NCI-H1105 treated with DMSO at 0.1 percent for 48 hours (cell line): ENCODE measurements around the gene METTL8.
A peak's percentile ranks its signal among the peaks of the same experiment; 100 is the strongest.

Experiments
- DNase-seq: peaks from one replicate; lab custom pipeline; 2025; lab: John Stamatoyannopoulos, UW

The METTL8 gene, protein sequence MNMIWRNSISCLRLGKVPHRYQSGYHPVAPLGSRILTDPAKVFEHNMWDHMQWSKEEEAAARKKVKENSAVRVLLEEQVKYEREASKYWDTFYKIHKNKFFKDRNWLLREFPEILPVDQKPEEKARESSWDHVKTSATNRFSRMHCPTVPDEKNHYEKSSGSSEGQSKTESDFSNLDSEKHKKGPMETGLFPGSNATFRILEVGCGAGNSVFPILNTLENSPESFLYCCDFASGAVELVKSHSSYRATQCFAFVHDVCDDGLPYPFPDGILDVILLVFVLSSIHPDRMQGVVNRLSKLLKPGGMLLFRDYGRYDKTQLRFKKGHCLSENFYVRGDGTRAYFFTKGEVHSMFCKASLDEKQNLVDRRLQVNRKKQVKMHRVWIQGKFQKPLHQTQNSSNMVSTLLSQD

DNA sequence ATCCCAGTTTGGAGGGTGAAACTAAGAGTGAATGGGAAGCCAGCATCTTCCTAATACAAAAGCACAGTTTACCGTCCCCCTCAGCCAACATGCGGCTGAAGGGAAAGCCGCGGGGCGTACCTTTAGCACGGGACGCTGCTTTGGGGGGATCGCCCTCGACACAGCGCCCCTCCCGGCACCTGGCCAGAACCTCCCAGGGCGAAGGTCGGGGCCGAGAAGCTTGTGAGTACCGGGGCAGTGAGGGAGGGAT is at the start of gene METTL8:
TSS of gene METTL8 (minus strand) at position 228 of the 250 bp plus-strand sequence. CDS start 41,805 bp downstream, outside the sequence.
- no peak for DNase-seq

- no peak for DNase-seq
Observed at GRCh38 chr2:171482877-171483276, 49.1 kb upstream of the METTL8 start.

GRCh38 chr2:171482308-171482707 is 48.5 kb upstream of the METTL8 start:
- DNase-seq, result no peak

DNA sequence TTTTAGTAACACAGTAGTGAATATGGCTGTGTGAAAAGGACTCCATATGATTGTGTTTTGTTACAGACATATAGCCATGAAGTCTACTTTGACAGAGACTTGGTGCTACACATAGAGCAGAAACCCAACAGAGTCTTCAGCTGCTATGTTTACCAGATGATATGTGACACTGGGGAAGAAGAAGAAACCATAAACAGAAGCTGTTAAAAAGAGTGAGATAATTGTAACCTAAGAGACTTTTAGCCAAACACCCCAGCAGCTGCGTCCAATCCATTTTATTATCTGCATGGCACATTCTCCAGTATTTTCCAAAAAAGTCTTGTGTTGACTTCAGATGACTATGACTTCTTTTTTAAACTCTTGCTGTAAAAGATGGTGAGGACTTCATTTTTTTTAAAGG is 47.1 kb upstream of the METTL8 start:
- no peak for DNase-seq

- DNase-seq, result no peak
Observed at GRCh38 chr2:171479154-171479814, 45.5 kb upstream of the METTL8 start.

GRCh38 chr2:171478345-171478744 is 44.6 kb upstream of the METTL8 start:
- DNase-seq, result no peak

- no peak for DNase-seq
Observed at GRCh38 chr2:171475979-171476378, 42.2 kb upstream of the METTL8 start.

DNA sequence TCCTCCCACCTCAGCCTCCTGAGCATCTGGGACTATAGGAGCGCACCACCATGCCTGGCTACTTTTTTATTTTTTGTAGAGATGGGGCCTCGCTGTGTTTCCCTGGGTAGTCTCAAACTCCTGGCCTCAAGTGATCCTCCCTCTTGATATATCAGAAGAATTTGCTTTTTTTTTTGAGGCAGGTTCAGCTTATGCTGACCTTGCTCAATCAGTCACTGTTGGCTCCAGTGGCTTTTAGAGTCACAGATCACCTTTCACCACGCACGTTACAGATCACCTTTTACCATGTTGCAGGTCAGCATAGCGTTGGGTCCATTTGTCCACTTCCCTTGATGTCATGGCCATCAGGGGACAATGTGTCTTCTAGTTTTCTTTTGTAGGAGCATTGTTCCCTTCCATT is 36.3 kb upstream of the METTL8 start:
- no peak for DNase-seq

GRCh38 chr2:171469176-171469575 is 35.4 kb upstream of the METTL8 start:
- no peak for DNase-seq

DNA sequence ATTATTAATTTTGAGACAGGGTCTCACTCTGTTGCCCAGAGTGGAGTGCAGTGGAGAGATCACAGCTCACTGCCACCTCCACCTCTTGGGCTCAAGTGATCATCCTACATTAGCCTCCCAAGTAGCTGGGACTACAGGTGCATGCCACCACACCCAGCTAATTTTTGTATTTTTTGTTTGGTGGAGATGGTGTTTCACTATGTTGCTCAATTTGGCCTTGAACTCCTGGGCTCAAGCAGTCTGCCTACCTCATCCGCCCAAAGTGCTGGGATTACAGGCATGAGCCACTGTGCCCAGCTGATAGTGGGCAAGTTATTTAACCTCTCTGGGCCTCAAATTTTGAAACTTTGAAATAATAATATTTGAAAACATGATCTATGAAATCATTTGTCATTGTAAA is 26.7 kb upstream of the METTL8 start:
- no peak for DNase-seq

GRCh38 chr2:171459498-171459897 is 25.7 kb upstream of the METTL8 start:
- no peak for DNase-seq

DNA sequence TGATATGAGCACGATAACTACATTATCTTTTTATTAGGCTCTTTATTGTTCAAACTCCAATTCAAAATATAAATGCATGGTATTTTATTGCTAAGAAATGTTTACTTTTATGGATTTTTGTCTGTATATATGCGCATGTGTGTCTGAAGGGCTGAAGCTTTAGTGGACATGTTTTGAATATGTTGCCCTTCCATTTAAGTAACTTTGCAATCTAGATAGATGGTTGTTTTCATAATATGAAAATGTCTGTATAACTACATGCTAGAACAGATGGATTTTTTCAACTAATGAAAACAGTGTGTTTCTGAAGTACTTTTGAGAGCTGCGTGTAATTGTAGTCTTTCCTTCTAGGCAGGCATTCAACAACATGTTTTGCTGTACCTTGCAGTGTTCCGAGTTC is 19.0 kb upstream of the METTL8 start:
- DNase-seq, result no peak

GRCh38 chr2:171451074-171451473 is 17.3 kb upstream of the METTL8 start:
- DNase-seq, result no peak

- no peak for DNase-seq
Observed at GRCh38 chr2:171447675-171448074, 13.9 kb upstream of the METTL8 start.

DNA sequence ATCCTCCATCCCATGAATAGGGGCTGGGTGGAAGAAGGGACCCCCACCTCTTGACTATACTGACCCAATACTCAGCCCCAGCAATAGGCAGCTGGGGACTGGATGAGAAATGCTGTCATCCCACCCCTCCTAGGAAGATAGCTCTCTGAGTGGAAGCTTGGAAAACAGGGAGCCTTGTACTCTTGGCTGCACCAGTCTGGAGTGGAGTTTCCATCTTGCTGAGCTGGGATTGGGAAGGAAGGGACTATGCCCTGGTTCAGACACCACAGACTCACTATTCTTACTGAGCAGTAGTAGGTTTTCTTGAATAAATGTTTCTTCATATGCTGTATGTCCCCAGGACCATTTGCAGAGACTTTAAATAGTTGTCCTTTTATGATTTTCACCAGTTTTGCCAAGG is 7.7 kb upstream of the METTL8 start:
- DNase-seq, result no peak

DNA sequence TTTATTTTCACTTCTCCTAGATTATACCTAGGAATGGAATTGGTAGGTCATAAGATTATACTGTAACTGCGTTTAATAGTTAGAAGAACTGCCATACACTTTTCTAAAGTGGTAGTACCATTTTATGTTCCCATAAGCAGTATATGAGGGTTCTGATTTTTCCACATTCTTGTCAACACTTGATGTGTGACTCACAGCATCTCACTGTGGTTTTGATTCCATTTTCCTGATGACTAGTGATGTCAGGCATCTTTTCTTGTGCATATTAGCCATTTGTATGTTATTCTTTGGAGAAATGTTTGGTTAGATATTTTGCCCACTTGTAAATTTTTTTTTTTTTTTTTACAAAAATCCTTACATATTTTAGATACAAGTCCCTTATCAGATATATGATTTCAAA is 2.5 kb upstream of the METTL8 start:
- no peak for DNase-seq

DNA sequence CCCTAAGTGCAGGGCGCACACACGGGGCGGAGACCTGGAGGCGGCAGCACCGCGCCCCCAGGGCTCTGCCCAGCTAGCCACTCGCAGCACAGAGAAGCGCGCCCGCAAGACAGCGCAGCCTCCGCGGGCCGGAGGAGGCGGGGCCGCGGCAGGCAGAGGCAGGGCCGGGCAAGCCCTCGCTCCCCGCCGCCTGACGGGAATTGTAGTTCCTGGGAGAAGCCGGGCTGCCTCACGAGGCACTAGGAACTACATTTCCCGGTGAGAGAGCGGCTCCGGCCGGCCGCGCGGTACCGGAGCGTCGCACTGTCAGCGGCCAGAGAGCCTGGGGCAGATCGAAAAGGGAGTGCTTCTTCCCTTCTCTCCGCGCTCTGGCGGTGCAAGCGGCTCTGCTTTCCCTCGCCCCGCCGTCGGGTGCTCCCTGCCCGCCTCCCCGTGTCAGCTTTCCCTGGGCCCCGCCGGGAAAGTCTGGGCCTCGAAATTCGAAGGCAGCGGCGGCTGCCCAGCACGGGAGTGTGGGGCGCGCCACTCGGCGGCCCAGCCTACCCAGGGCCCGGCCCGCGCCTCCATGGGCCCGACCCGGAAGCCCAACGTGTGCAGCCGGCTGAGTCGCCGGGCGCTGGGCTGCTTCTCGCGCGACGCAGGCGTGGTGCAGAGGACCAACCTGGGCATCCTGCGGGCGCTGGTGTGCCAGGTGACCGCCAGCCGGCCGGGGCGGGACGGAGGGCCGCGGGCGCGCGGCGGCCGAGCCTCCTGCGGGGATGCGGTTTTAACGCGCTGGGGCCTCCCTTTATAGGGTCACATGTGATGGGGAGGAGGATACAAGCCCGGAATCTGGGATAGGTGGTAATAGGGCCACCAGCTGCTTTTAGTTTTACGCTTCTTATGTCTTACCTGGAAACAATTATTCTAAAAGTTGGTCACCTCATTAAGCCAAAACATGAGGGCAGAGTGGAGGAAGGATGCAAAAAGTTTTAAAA is 511 bp upstream of the METTL8 start, which contains the start of gene DCAF17:
TSS of gene DCAF17 (plus strand) at position 214 of the 977 bp plus-strand sequence. CDS start at position 566, 352 bp downstream.
- peak; percentile 94 for DNase-seq

DNA sequence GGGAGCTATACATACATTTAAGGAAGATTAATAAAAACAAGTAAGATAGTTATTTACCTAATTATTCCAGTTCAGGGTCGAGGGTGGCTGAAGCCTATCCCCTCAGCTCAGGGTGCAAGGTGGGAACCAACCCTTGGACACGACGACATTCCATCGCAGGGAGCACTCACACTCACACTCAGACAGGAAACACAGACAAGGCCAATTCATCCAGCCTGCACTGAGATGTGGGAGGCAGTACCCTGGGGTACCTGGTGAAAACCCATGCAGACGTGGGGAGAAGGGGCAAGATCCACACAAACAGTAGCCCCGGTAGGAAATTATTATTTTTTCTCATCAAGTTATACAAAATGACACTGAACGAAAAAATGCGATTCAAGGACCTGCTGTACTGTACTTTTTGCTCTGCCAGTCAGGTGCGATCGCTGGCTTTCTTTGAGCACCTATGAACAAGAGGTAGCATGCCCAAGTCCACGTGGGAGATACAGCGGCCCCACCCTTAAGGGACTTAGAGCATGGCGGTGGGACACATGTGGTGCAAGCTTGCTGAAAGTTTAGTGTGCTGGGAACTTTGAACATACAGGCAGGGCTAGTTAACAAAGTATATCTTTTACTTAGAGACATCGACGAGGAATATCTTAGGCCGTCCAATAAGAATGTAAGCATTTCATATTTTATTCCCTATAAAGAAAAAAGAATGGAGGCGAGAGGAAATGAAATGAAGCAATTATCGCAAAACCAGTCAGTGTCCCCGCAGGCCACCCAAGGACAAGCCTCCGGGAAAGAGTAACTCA is 624 bp downstream of the METTL8 start:
- DNase-seq, result peak; percentile 72

DNA sequence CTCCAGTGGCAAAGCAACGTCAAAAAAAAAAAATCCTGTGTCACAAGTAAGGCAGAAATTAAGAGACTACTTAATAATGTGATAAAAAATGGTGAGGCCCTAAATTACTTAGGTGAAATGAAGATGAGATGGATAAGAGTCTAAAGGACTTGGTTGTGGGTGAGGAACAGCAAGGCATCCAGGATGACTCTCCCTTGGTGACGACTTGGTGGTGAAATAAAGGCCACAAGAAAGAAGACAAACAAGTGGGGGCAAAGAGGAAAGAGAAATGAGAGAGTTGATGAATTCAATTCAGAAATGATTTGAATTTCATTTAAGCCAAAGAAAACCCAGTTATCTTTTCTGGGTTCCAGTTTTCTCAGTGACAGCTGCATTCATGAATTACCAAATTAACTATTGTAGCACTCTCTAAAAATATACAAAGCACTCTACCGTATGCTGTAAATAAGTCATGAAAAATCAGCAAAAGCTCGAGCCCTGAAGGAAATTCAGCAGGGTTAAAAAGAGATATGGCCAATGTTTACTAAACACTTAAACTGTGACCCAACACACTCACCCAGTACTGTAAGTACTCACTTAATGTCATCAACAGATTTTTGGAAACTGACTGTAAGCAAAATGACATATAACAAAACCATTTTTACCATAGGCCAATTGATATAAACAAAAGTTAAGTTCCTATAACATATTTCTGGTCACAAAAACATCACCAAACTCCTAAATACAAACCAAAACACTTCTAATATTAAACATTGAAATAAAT is 1.4 kb downstream of the METTL8 start:
- DNase-seq, result no peak

- DNase-seq, result no peak
Observed at GRCh38 chr2:171431677-171432167, 2.1 kb downstream of the METTL8 start.
